HEK293 (cell line): ENCODE measurements around the gene OR7E24.
A peak's percentile ranks its signal among the peaks of the same experiment; 100 is the strongest.

Experiments used
- CTCF ChIA-PET: fragments of 350-600 bp; formaldehyde crosslinking; extraction: SDS; loops from one replicate; lab custom pipeline; 2021; ENCODE audit warnings: antibody characterized with exemption; lab: Yijun Ruan, JAX
- POLR2A ChIA-PET: fragments of 300-600 bp; formaldehyde crosslinking; extraction: SDS; loops from one replicate; lab custom pipeline; 2020; ENCODE audit warnings: antibody characterized with exemption, inconsistent platforms; lab: Yijun Ruan, JAX
- H3K27ac ChIP-seq: fragments of 200-500 bp; sonication (Bioruptor generic); 2 replicates; pipeline ENCODE4 v1.5.1; 2014; ENCODE audit warnings: low read depth, low read length, control low read depth, inconsistent platforms; ENCODE audit errors: extremely low read depth
- H3K36me3 ChIP-seq, 2 experiments: fragments of 200-500 bp in 1 of 2; sonication (Bioruptor generic) in 1 of 2; 1 replicate in 1 of 2; 2 replicates in 1 of 2; pipeline ENCODE4 v1.5.1; 2014 to 2017; ENCODE audit warnings: inconsistent platforms in 2 of 2, low read length in 2 of 2; ENCODE audit not compliant: control insufficient read depth in 2 of 2, insufficient read depth in 1 of 2
- H3K4me1 ChIP-seq: fragments of 200-500 bp; sonication (Bioruptor generic); 2 replicates; pipeline ENCODE4 v1.5.1; 2014; ENCODE audit warnings: mild to moderate bottlenecking, low read length, inconsistent platforms; ENCODE audit not compliant: control insufficient read depth, insufficient read depth
- H3K4me3 ChIP-seq: 2 replicates; pipeline ENCODE4 v1.5.1; 2011; ENCODE audit warnings: low read depth, mild to moderate bottlenecking, control low read depth, low read length, moderate library complexity
- H3K9me3 ChIP-seq: fragments of 200-500 bp; sonication (Bioruptor generic); 2 replicates; pipeline ENCODE4 v1.5.1; 2014; ENCODE audit warnings: low read depth, low read length, inconsistent platforms; ENCODE audit not compliant: control insufficient read depth, insufficient read depth
- MEIS1 ChIP-seq: sonication (generic); formaldehyde crosslinking; IDR thresholded peaks from 2 replicates; pipeline ENCODE4 v1.8.1; 2022; ENCODE audit warnings: missing genetic modification reagents, mild to moderate bottlenecking, borderline replicate concordance
- YY2 ChIP-seq: fragments of 450-650 bp; formaldehyde crosslinking; IDR thresholded peaks from 2 replicates; pipeline ENCODE4 v1.5.1; 2016; ENCODE audit warnings: missing biosample characterization, missing genetic modification characterization
- ZBTB20 ChIP-seq: fragments of 450-650 bp; formaldehyde crosslinking; IDR thresholded peaks from 2 replicates; pipeline ENCODE4 v1.5.1; 2016; ENCODE audit warnings: missing biosample characterization, missing genetic modification characterization
- ZNF112 ChIP-seq: fragments of 450-650 bp; formaldehyde crosslinking; IDR thresholded peaks from 2 replicates; pipeline ENCODE4 v1.5.0; 2017; ENCODE audit warnings: missing biosample characterization, missing genetic modification characterization
- ZNF133 ChIP-seq: fragments of 450-650 bp; formaldehyde crosslinking; IDR thresholded peaks from 2 replicates; pipeline ENCODE4 v1.5.1; 2016; ENCODE audit warnings: missing biosample characterization, missing genetic modification characterization
- ZNF391 ChIP-seq: fragments of 450-650 bp; formaldehyde crosslinking; IDR thresholded peaks from 2 replicates; pipeline ENCODE4 v1.5.1; 2016; ENCODE audit warnings: low read depth, missing biosample characterization, missing genetic modification characterization, borderline replicate concordance
- ZNF394 ChIP-seq: fragments of 450-650 bp; formaldehyde crosslinking; IDR thresholded peaks from 2 replicates; pipeline ENCODE4 v1.5.1; 2016; ENCODE audit warnings: missing biosample characterization, missing genetic modification characterization, mild to moderate bottlenecking, moderate library complexity, borderline replicate concordance
- ZNF514 ChIP-seq: fragments of 450-650 bp; formaldehyde crosslinking; IDR thresholded peaks from 2 replicates; pipeline ENCODE4 v1.5.1; 2016; ENCODE audit warnings: missing biosample characterization, missing genetic modification characterization
- ZNF558 ChIP-seq: fragments of 450-650 bp; formaldehyde crosslinking; IDR thresholded peaks from 2 replicates; pipeline ENCODE4 v1.5.1; 2016; ENCODE audit warnings: missing biosample characterization, missing genetic modification characterization
- ZNF654 ChIP-seq: fragments of 450-650 bp; formaldehyde crosslinking; IDR thresholded peaks from 2 replicates; pipeline ENCODE4 v1.5.1; 2016; ENCODE audit warnings: low read depth, missing biosample characterization, missing genetic modification characterization
- ZNF677 ChIP-seq: fragments of 450-650 bp; IDR thresholded peaks from 2 replicates; pipeline ENCODE4 v1.5.0; 2018; ENCODE audit warnings: missing biosample characterization, mild to moderate bottlenecking, missing genetic modification characterization, moderate library complexity
- ZNF792 ChIP-seq: fragments of 450-650 bp; formaldehyde crosslinking; IDR thresholded peaks from 2 replicates; pipeline ENCODE4 v1.5.1; 2016; ENCODE audit warnings: missing biosample characterization, missing genetic modification characterization
- TF ChIP-seq, protein P1 (sequence below): fragments of 450-650 bp; formaldehyde crosslinking; IDR thresholded peaks from 2 replicates; pipeline ENCODE4 v1.5.1; 2016; ENCODE audit warnings: missing biosample characterization, missing genetic modification characterization
- TF ChIP-seq, protein P2 (sequence below): fragments of 450-650 bp; formaldehyde crosslinking; IDR thresholded peaks from 2 replicates; pipeline ENCODE4 v1.5.1; 2016; ENCODE audit warnings: missing biosample characterization, missing genetic modification characterization
- TF ChIP-seq, protein P3 (sequence below): fragments of 450-650 bp; formaldehyde crosslinking; IDR thresholded peaks from 2 replicates; pipeline ENCODE4 v1.5.1; 2016; ENCODE audit warnings: missing biosample characterization, missing genetic modification characterization
- TF ChIP-seq, protein P4 (sequence below): fragments of 450-650 bp; formaldehyde crosslinking; IDR thresholded peaks from 2 replicates; pipeline ENCODE4 v1.5.1; 2016; ENCODE audit warnings: missing biosample characterization, missing genetic modification characterization

OR7E24 gene

DNA sequence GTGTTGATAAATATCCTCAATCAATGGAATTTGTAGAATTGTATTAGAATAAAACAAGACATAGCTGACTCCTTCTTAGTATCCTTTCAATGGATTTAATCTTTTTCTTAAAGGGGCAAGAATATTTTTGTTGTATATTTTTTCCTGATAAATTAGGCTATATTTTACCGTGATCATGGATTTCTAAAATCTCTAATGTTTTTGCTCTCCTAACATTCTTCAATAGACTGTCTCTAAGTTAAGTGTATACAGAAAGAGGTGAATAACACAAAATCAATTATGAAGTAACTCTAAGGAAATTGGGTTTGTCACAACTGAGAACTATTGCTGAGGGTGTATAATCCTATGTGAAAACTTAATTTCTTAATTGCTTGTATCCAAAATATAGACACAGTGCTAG is at the start of gene OR7E24:
Gene OR7E24 (plus strand): TSS at position 301 of the 400 bp plus-strand sequence. CDS start 114 bp downstream, outside the sequence.
- H3K4me1 ChIP-seq, result no peaks in the 10 kb centered on the region
- TF ChIP-seq ZNF133 (tag by site-specific recombination) (no peak), ZNF394 (tag by site-specific recombination) (no peak), ZNF677 (tag by site-specific recombination) (no peak), ZNF112 (tag by site-specific recombination) (no peak), ZNF792 (no peak), MEIS1 (CRISPR knock-in tag) (no peak)
- TF ChIP-seq, protein P1, sequence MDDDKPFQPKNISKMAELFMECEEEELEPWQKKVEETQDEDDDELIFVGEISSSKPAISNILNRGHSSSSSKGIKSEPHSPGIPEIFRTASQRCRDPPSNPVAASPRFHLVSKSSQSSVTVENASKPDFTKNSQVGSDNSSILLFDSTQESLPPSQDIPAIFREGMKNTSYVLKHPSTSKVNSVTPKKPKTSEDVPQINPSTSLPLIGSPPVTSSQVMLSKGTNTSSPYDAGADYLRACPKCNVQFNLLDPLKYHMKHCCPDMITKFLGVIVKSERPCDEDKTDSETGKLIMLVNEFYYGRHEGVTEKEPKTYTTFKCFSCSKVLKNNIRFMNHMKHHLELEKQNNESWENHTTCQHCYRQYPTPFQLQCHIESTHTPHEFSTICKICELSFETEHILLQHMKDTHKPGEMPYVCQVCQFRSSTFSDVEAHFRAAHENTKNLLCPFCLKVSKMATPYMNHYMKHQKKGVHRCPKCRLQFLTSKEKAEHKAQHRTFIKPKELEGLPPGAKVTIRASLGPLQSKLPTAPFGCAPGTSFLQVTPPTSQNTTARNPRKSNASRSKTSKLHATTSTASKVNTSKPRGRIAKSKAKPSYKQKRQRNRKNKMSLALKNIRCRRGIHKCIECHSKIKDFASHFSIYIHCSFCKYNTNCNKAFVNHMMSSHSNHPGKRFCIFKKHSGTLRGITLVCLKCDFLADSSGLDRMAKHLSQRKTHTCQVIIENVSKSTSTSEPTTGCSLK (tag by site-specific recombination), result no peak
- TF ChIP-seq, protein P2, sequence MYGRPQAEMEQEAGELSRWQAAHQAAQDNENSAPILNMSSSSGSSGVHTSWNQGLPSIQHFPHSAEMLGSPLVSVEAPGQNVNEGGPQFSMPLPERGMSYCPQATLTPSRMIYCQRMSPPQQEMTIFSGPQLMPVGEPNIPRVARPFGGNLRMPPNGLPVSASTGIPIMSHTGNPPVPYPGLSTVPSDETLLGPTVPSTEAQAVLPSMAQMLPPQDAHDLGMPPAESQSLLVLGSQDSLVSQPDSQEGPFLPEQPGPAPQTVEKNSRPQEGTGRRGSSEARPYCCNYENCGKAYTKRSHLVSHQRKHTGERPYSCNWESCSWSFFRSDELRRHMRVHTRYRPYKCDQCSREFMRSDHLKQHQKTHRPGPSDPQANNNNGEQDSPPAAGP (tag by site-specific recombination), result no peak
- no peak within 1 kb of the TSS for H3K27ac ChIP-seq
- ChIA-PET CTCF (no interaction called here), POLR2A (no interaction called here)
- no peaks in the 10 kb centered on the region for H3K9me3 ChIP-seq
- H3K36me3 ChIP-seq, result no peaks in the 10 kb centered on the region
- no peak within 1 kb of the TSS for H3K4me3 ChIP-seq

DNA sequence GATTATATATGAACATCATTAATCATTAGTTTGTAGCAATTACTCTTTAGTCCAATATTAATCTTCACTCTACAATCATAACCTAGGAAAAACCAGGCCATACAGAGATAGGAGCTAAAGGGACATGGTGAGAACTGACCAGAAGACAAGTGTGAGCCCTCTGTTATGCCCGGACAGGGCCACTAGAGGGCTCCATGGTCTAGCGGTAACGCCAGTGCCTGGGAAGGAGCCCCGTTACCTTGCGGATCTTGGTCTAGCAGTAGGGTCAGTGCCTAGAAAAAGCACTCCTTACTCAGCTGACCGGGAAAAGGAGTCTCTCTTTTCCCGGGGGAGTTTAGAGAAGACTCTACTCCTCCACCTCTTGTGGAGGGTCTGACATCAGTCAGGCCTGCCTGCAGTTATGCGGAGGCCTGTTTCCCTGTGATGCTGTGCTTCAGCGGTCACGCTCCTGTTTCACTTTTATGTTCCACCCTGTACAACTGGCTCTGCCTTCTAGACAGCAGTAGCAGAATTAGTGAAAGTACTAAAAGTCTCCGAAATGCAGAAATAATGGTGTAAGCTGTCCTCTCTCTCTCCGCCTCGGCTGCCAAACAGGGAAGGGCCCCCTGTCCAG is 45.1 kb upstream of the OR7E24 start:
- CTCF ChIA-PET, result interaction anchor here (0.6 to 1.7 kb wide), 13 partner anchors 10 to 624 kb away, joined by 3 to 5 read pairs (median 3); partner anchors contain the start of gene OR1M1
- H3K36me3 ChIP-seq, result no peaks in the 10 kb centered on the region
- H3K27ac ChIP-seq, result no peak overlapping the region
- H3K4me3 ChIP-seq, result no peak overlapping the region
- no peaks in the 10 kb centered on the region for H3K9me3 ChIP-seq
- TF ChIP-seq ZNF514 (tag by site-specific recombination), result no peak
- peak; percentile 72 for TF ChIP-seq ZNF654 (tag by site-specific recombination)
- no peak for TF ChIP-seq YY2 (tag by site-specific recombination)
- TF ChIP-seq ZBTB20, result no peak
- TF ChIP-seq, protein P3, sequence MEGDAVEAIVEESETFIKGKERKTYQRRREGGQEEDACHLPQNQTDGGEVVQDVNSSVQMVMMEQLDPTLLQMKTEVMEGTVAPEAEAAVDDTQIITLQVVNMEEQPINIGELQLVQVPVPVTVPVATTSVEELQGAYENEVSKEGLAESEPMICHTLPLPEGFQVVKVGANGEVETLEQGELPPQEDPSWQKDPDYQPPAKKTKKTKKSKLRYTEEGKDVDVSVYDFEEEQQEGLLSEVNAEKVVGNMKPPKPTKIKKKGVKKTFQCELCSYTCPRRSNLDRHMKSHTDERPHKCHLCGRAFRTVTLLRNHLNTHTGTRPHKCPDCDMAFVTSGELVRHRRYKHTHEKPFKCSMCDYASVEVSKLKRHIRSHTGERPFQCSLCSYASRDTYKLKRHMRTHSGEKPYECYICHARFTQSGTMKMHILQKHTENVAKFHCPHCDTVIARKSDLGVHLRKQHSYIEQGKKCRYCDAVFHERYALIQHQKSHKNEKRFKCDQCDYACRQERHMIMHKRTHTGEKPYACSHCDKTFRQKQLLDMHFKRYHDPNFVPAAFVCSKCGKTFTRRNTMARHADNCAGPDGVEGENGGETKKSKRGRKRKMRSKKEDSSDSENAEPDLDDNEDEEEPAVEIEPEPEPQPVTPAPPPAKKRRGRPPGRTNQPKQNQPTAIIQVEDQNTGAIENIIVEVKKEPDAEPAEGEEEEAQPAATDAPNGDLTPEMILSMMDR (tag by site-specific recombination), result 0 out of 2 replicates have a peak, but pooled peaks have one; percentile 11
- TF ChIP-seq, protein P4, sequence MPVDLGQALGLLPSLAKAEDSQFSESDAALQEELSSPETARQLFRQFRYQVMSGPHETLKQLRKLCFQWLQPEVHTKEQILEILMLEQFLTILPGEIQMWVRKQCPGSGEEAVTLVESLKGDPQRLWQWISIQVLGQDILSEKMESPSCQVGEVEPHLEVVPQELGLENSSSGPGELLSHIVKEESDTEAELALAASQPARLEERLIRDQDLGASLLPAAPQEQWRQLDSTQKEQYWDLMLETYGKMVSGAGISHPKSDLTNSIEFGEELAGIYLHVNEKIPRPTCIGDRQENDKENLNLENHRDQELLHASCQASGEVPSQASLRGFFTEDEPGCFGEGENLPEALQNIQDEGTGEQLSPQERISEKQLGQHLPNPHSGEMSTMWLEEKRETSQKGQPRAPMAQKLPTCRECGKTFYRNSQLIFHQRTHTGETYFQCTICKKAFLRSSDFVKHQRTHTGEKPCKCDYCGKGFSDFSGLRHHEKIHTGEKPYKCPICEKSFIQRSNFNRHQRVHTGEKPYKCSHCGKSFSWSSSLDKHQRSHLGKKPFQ, result peak; percentile 83
- no peak for TF ChIP-seq ZNF558 (tag by site-specific recombination)
- no peak for TF ChIP-seq ZNF391
- H3K4me1 ChIP-seq, result no peaks in the 10 kb centered on the region
- POLR2A ChIA-PET, result no interaction called here
